DMS 273 (cell line): ENCODE measurements around the gene DSCAM.

ENCODE experiments used
- DNase-seq: peaks from one replicate; lab custom pipeline; 2025; ENCODE audit not compliant: unreplicated experiment; lab: John Stamatoyannopoulos, UW

The DSCAM gene

GRCh38 chr21:40562242-40563002 lies 284.5 kb downstream of the DSCAM start:
- DNase-seq, result no peak

- DNase-seq, result no peak
These were observed 290.5 kb downstream of the DSCAM start for GRCh38 chr21:40556442-40556968.

- peak; percentile 37 for DNase-seq
These were observed 291.9 kb downstream of the DSCAM start for GRCh38 chr21:40555021-40555528.

- DNase-seq, result no peak
These were observed 293.2 kb downstream of the DSCAM start for GRCh38 chr21:40553781-40554180.

- peak; percentile 15 for DNase-seq
These were observed 298.9 kb downstream of the DSCAM start for GRCh38 chr21:40547906-40548513.

- DNase-seq, result no peak
These were observed 300.3 kb downstream of the DSCAM start for GRCh38 chr21:40546647-40547046.

GRCh38 chr21:40540216-40540615 lies 306.7 kb downstream of the DSCAM start:
- DNase-seq, result no peak

- no peak for DNase-seq
These were observed 312.1 kb downstream of the DSCAM start for GRCh38 chr21:40534886-40535285.

- no peak for DNase-seq
These were observed 315.4 kb downstream of the DSCAM start for GRCh38 chr21:40531431-40532110.

GRCh38 chr21:40531016-40531415 lies 315.9 kb downstream of the DSCAM start:
- DNase-seq, result no peak

GRCh38 chr21:40517646-40518045 lies 329.3 kb downstream of the DSCAM start:
- DNase-seq, result no peak

GRCh38 chr21:40516335-40516734 lies 330.6 kb downstream of the DSCAM start:
- peak; percentile 38 for DNase-seq

GRCh38 chr21:40512590-40512989 lies 334.4 kb downstream of the DSCAM start:
- peak; percentile 29 for DNase-seq

GRCh38 chr21:40507978-40508377 lies 339.0 kb downstream of the DSCAM start:
- no peak for DNase-seq

GRCh38 chr21:40505681-40506080 lies 341.3 kb downstream of the DSCAM start:
- no peak for DNase-seq

GRCh38 chr21:40505244-40505643 lies 341.7 kb downstream of the DSCAM start:
- DNase-seq, result no peak

GRCh38 chr21:40504825-40505224 lies 342.1 kb downstream of the DSCAM start:
- DNase-seq, result no peak

GRCh38 chr21:40496116-40496515 lies 350.8 kb downstream of the DSCAM start:
- no peak for DNase-seq

GRCh38 chr21:40490408-40490807 lies 356.6 kb downstream of the DSCAM start:
- no peak for DNase-seq

- DNase-seq, result no peak
These were observed 358.0 kb downstream of the DSCAM start for GRCh38 chr21:40489001-40489400.

GRCh38 chr21:40481764-40482163 lies 365.2 kb downstream of the DSCAM start:
- DNase-seq, result no peak

GRCh38 chr21:40474513-40474912 lies 372.4 kb downstream of the DSCAM start:
- no peak for DNase-seq
